ENCODE results near the gene TEX52.

- TF ChIP-seq EZH2 (IDR thresholded peaks at IDR 0.05; ENCODE audit: low read length) = no peak
- TF ChIP-seq CTCF (optimal IDR thresholded peaks at IDR 0.05 in 1 of 3, IDR thresholded peaks at IDR 0.05 in 1 of 3, conservative IDR thresholded peaks at IDR 0.05 in 1 of 3; ENCODE audit: extremely low read depth in 1 of 3, insufficient read depth in 2 of 3, low read length in 3 of 3) = no peak
These were observed 15.7 kb downstream of the TEX52 start for GRCh38 chr12:2841056-2841650.
